Activated effector memory CD4-positive, alpha-beta T cell treated with anti-CD3 and anti-CD28 coated beads, Interleukin-2, amount 50 U/mL, for 16 hours (primary cell): ENCODE measurements around the gene TAF10.

Experiments used
- DNase-seq: peaks from one replicate; pipeline ENCODE4 v3.0.0-alpha.2; 2020

Gene TAF10

DNA sequence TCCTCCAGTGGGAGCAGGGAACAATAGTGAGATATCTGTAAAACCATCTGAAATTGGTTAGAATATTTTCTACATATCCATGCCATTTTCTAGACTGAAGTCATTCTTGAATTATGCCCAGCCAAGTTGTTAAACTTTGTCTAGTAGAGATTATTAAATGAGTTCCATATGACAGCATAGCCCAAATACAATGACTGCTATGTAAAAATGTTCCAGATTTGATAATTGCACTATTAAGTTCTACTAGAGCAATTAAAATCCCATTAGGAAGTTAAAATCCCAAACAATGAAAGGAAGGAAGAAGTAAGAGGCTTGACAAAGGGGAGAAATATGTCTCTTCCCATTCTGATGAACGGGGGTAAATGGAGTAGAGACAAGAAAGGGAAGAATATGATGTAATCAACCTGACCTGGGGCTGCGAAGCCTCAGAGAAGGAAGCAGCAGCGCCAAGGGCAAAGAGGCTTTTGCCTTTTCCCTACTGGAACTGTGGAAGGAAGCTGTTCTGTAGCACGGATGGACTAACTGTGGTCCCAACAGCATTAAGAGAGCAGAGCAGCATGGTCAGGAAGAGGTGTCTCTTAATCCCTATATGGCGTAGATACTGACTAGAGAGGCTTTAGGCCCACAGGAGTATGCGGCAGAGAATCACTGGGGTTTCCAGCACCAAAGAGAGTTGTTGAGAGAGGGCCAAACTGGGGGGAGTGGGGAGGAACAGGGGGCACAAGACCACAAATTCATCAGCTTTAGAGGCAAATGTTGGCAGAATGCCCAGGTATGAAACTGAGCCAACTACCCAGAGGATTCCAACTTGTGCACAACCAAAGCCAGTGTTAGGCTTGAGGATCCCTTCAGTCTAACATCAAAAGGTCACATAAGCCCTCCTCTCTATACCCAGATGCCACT, 35.3 kb downstream of the TAF10 start:
- DNase-seq: no peak

- DNase-seq: no peak
Observed at GRCh38 chr11:6574816-6575715, 37.0 kb downstream of the TAF10 start.

DNA sequence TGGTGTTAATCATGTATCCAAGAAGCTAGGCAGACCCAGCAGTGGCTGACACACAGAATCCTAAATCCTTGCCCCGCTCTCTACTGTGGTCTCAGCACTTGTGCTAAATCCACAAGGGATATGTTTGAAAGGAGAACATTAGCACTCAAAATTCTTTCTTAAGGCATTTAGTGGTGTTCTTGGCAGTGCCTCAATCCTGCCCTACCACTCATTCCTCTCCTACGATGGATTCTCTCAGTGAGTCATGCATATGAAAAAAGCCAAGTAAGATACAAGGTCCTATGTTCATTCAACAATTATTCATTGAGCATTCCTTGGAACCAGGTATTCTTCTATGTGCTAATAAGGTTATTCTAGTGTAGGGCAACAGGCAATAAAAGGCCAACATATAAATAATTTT, 39.8 kb downstream of the TAF10 start:
- no peak for DNase-seq

GRCh38 chr11:6571434-6572008, 40.5 kb downstream of the TAF10 start:
- no peak for DNase-seq

- no peak for DNase-seq
Observed at GRCh38 chr11:6570691-6571427, 41.2 kb downstream of the TAF10 start.

- DNase-seq: no peak
Observed at GRCh38 chr11:6569706-6570105, 42.3 kb downstream of the TAF10 start.

DNA sequence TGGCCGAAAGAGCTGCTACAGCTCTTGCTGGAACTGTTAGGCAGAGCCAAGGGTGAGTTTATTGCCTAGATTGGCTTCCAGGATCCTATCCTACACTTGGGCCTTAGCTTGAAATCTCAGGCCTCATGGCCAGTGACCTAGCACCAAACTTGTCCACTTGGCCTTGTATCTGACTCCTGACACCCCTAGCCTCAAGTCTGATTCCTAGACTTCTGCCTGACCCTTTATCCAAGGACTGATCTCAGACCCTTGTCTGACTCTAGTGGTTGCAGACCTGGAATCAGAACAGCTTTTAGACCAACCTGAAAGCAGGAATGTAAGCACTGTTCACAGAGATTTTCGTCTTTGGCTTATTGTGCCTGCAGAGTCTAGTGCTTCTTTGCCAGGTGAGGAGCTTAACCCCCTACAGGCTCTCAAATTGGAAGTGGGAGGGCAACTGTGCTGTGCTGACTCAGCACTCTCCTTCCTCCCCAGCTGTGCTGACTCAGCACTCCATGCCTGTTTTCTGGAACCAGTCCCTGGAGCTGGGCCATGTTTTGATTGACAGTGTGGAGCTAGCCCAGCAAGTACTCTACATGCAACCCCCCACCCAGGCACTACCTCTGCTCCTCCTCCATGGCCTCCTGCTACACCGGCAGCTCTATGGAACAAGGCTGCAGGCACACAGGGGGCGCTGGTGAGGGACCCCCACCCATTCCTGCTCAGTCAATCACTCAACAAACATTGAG, 43.7 kb downstream of the TAF10 start:
- no peak for DNase-seq

DNA sequence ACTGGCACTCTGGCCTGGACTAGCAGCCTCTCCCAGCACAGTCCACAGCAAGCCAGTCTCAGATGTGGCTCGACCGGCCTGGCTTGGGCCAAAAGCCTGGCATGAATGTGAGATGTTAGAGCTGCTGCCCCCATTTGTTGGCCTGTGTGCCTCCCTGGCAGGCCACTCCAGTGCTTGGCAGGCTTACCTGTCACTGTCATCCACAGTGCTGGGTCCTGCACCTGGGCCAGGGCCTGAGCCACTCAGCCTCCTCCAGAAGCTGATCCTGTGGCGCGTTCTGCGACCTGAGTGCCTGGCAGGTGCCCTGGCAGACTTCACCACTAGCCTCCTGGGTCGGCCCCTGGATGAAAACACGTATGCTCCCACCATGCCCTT, 44.7 kb downstream of the TAF10 start:
- DNase-seq: no peak

DNA sequence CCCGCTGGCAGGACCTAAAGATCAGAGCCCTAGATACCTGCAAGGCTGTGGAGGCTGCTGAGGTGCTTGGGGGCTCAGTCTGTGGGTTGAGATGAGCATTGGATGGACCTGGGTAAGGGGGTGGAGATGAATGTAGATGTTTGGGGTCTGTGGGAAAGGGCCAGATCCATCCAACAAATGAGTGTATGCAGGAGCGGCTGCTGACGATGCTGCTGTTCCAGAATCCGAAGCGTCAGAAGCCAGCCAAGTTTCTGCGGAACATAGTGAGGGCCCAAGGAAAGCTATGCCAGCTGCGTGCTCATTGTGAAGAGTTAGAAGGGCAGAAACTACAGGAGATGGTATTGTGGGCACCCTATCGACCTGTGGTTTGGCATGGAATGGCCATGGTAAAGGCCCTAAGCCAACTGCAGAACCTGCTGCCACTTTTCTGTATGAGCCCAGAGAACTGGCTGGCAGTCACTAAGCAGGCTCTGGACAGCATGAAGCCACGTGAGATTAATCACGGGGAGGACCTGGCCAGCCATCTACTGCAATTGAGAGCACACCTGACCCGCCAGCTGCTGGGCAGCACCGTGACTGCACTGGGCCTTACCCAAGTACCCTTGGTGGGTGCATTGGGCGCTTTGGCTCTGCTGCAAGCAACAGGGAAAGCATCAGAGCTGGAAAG, 45.2 kb downstream of the TAF10 start:
- DNase-seq: no peak

DNA sequence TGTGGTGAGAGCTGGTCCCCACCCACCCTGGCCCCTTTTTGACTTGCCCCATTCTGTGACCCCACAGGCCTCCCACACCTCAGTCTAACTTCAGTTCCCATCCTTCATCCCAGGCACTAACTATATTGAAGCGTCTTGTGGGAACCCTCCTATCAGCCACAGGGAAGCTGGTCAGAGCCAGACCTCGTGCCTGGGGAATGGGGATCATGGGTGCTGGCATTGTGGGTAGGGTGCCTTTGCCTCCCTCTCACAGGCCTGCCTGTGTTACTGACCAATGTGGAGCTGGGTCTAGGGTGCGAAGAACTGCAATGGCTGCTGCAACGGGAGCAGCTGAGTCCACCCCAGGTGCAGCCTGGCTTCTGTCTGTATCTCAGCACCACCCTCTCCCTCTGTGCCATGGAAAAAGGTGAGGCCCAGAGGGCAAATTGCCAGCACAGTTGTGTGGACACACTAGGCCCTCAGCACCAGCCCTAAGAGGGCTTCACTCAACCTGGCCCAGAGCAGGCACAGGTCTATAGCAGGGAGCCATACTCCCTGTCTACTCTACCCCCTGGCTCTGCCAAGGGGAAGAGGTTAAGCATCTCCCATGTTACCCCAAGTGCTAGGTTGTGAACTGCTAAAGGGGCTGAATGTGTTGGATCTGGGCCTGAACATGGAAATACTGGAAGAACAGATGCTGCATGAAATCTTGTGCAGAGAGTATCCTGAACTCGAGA, 45.9 kb downstream of the TAF10 start:
- no peak for DNase-seq

DNA sequence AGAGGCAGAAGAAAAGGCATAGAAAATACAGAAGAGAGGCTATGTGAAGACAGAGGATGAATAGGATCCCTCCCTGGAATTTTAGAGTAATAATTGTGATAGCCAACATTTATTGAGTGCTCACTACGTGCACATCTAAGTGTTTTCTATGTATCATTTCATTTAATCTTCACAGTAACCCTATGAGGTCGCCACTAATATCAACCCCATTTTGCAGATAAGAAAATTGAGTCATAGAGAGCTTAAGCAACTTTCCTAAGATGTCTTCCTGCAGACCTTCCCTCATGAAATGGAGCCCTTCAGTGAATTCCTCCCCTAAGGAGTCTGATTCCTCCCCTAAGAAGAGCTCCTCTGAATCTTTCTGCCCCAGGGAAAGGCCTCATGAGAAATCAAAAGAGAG, 46.7 kb downstream of the TAF10 start:
- no peak for DNase-seq

DNA sequence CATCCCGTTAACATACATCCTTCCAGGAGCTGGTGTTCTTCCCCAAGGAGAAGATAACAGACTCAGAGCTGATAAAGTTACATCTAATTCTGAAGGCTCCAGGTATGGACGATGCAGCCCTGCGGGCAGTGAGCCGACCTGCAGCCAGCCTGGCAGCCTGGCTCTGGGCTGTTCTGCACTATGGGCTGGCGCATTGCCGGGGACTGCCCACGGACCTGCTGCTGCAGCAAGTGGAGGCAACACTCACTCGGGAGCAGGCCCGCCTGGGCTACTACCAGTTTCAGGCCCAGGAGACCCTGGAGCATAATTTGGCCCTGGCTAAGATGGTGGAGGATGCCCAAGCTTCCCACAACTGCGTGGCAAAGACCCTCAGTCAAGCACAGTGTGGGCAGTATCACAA, 48.3 kb downstream of the TAF10 start:
- DNase-seq: no peak

DNA sequence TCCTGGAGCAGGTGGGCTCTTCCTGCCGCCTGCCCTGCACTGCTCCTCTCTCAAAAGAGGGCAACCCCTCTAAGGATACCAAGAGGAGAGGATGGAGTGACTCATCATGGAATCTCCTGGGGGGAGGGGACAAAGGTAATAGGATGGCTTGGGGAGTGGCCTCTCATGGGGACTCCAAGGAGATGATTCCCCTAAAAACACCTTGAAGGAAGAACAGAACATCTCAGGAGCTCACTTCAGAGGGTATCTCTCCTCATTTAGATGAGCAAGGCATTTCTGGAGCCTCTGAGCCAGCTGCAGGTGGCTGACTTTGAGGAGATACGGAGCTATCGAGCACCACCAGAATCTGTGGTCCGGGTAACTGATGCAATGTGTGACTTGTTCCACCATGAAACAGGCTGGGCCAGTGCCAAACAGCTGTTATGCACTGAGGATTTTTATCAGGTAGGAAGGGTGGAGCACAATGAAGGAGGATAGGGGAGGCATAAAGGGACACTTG, 48.8 kb downstream of the TAF10 start:
- no peak for DNase-seq

DNA sequence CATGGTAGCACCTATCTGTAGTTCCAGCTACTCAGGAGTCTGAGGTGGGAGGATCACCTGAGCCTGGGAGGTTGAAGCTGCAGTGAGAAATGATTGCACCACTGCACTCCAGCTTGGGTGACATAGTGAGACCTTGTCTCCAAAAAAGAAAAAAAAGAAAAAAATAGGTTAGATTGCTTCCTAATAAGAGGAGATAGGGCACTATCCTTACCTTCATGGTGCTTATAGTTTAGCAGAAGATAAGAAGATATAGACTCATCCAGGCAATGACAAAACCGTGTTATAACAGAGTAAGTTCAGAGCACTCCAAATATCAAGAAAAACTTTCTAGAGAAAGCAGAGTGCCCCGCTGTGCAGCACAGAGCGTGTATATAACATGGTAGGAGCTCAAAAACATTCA, 50.7 kb downstream of the TAF10 start:
- DNase-seq: no peak
